ENCODE measurements around the gene ELFN2. TPM values are rescaled to one million over a fixed set of nuclear protein-coding genes. Genes with fewer than 3 reads are reported as not detected.

Gene ELFN2
- total RNA-seq, 1 donor from 2014 or later: 0.97 TPM

DNA sequence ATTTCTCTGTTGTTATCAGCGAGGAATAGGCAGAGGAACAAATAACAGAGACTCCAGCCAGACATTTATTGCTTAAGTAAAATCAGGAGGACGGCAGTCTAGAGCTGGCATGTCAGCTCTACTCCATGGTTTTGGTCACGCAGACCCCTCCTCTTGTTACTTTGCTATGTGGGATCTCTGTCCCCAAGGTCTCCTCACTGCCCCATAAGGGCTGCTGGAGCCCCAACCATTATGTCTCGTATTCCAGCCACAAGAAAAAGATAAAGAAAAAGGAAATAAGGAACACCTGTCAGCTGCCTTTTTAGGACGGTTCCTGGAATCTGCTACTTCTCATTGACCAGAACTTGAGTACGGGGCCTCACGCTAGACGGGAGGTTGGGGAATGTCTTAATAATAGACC is 70.4 kb downstream of the ELFN2 start:
- no peak for DNase-seq (ENCODE audit: extremely low spot score, unreplicated experiment)
- TF ChIP-seq, protein P1, sequence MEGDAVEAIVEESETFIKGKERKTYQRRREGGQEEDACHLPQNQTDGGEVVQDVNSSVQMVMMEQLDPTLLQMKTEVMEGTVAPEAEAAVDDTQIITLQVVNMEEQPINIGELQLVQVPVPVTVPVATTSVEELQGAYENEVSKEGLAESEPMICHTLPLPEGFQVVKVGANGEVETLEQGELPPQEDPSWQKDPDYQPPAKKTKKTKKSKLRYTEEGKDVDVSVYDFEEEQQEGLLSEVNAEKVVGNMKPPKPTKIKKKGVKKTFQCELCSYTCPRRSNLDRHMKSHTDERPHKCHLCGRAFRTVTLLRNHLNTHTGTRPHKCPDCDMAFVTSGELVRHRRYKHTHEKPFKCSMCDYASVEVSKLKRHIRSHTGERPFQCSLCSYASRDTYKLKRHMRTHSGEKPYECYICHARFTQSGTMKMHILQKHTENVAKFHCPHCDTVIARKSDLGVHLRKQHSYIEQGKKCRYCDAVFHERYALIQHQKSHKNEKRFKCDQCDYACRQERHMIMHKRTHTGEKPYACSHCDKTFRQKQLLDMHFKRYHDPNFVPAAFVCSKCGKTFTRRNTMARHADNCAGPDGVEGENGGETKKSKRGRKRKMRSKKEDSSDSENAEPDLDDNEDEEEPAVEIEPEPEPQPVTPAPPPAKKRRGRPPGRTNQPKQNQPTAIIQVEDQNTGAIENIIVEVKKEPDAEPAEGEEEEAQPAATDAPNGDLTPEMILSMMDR (IDR thresholded peaks at IDR 0.05): no peak
- no peaks in the 10 kb centered on the region for H3K9me3 Mint-ChIP-seq (ENCODE audit: unreplicated experiment)
- no peak overlapping the region for H3K4me3 Mint-ChIP-seq (ENCODE audit: unreplicated experiment)
- H3K27me3 Mint-ChIP-seq (ENCODE audit: unreplicated experiment): peaks cover 45% of the 10 kb centered on the region
- no peaks in the 10 kb centered on the region for H3K36me3 Mint-ChIP-seq (ENCODE audit: unreplicated experiment)
- no peak overlapping the region for H3K27ac Mint-ChIP-seq (ENCODE audit: unreplicated experiment)
- no peaks in the 10 kb centered on the region for H3K4me1 Mint-ChIP-seq (ENCODE audit: unreplicated experiment)

DNA sequence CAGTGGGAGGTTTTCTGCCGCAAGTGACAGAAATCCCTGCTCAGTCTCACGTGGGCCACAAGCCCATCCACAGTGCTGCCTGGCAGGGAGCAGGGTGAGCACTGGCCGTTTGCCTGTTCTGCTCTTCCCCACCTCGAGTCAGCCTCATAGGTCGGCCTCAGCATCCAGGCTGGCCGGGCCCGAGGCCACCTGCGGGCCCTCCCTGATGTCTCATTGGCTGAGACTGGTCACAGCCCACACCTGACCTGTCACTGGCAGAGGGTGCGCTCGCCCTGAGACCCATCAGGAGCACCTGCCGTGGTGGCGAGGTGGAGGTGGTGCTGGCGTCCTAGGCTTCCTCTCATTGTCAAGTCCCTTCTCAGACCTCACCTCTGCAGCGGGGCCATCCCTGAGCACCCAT is 72.1 kb downstream of the ELFN2 start:
- Mint-ChIP-seq H3K4me3 (ENCODE audit: unreplicated experiment) (no peak overlapping the region), H3K36me3 (ENCODE audit: unreplicated experiment) (no peaks in the 10 kb centered on the region), H3K4me1 (ENCODE audit: unreplicated experiment) (no peaks in the 10 kb centered on the region), H3K27ac (ENCODE audit: unreplicated experiment) (no peak overlapping the region), H3K9me3 (ENCODE audit: unreplicated experiment) (no peaks in the 10 kb centered on the region), H3K27me3 (ENCODE audit: unreplicated experiment) (peaks cover 45% of the 10 kb centered on the region)
- TF ChIP-seq, protein P1 (IDR thresholded peaks at IDR 0.05): no peak
- no peak for DNase-seq (ENCODE audit: extremely low spot score, unreplicated experiment)

DNA sequence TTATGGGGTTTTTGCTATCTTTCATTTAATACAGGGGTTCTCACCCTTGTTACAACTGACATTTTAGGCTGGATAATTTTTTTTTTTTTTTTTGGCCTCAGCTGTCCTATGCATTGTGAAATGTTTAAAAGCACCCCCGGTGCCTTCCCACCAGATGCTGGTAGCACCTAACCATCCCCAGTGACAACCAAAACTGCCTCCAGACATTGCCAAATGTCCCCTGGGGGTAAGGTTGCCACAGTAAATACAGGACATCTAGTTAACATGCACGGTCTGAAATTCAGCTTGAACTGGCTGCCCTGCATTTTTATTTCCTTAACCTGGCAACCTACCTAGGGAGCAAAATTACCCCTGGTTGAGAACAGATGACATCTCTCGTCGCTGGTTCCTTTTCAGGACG is 72.6 kb downstream of the ELFN2 start:
- Mint-ChIP-seq H3K36me3 (ENCODE audit: unreplicated experiment) (no peaks in the 10 kb centered on the region), H3K9me3 (ENCODE audit: unreplicated experiment) (no peaks in the 10 kb centered on the region), H3K27me3 (ENCODE audit: unreplicated experiment) (peaks cover 45% of the 10 kb centered on the region), H3K27ac (ENCODE audit: unreplicated experiment) (no peak overlapping the region), H3K4me3 (ENCODE audit: unreplicated experiment) (no peak overlapping the region), H3K4me1 (ENCODE audit: unreplicated experiment) (no peaks in the 10 kb centered on the region)
- DNase-seq (ENCODE audit: extremely low spot score, unreplicated experiment): no peak
- TF ChIP-seq, protein P1 (IDR thresholded peaks at IDR 0.05): no peak

DNA sequence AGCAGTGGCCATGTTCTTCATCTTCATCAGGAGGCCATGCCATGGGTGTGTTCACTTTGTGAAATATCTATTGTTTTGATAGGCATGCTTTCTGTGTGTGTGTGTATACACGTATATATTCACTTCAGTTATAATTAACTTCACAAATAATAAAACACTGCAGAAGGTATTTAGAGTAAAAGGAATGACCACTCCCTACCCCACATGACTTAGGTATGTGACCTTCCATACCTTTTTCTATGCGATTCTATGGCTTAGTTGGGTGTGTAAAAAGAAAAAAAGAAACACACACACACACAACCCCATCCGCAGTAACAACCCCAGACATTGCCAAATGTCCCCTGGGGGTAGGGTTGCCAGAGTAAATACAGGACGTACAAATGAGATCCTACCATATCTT is 73.0 kb downstream of the ELFN2 start:
- H3K27ac Mint-ChIP-seq (ENCODE audit: unreplicated experiment): no peak overlapping the region
- H3K36me3 Mint-ChIP-seq (ENCODE audit: unreplicated experiment): no peaks in the 10 kb centered on the region
- no peaks in the 10 kb centered on the region for H3K4me1 Mint-ChIP-seq (ENCODE audit: unreplicated experiment)
- H3K9me3 Mint-ChIP-seq (ENCODE audit: unreplicated experiment): no peaks in the 10 kb centered on the region
- no peak overlapping the region for H3K4me3 Mint-ChIP-seq (ENCODE audit: unreplicated experiment)
- TF ChIP-seq, protein P1 (IDR thresholded peaks at IDR 0.05): no peak
- DNase-seq (ENCODE audit: extremely low spot score, unreplicated experiment): no peak
- H3K27me3 Mint-ChIP-seq (ENCODE audit: unreplicated experiment): peaks cover 45% of the 10 kb centered on the region

DNA sequence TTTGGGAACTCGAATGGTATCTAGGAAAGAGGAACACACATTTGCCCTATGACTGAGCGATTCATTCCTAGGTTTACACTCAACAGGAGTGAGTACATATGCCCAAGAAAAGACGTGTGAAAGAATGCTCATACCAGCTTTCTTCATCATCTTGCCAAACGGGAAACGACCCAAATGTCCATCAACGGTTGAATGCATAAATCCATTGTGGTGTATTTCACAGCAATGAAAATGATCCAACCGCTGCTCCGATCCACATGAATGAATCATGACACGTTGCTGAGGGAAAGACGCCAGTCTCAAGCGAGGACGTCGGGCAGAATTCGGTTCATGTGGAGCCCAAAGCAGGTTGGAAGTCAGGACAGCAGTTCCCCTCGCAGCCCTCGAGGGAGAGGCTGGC is 73.4 kb downstream of the ELFN2 start:
- H3K4me3 Mint-ChIP-seq (ENCODE audit: unreplicated experiment): no peak overlapping the region
- TF ChIP-seq, protein P1 (IDR thresholded peaks at IDR 0.05): no peak
- no peak overlapping the region for H3K27ac Mint-ChIP-seq (ENCODE audit: unreplicated experiment)
- H3K9me3 Mint-ChIP-seq (ENCODE audit: unreplicated experiment): no peaks in the 10 kb centered on the region
- no peaks in the 10 kb centered on the region for H3K36me3 Mint-ChIP-seq (ENCODE audit: unreplicated experiment)
- no peak for DNase-seq (ENCODE audit: extremely low spot score, unreplicated experiment)
- peaks cover 45% of the 10 kb centered on the region for H3K27me3 Mint-ChIP-seq (ENCODE audit: unreplicated experiment)
- no peaks in the 10 kb centered on the region for H3K4me1 Mint-ChIP-seq (ENCODE audit: unreplicated experiment)

Data from osteocyte (in vitro differentiated cells).